Transverse colon (tissue), 3 donors: ENCODE measurements around the gene MIOX.

Experiments
- CTCF ChIP-seq, 5 experiments: fragments of 200-600 bp in 3 of 5; fragments of 450-650 bp in 2 of 5; sonication (generic) in 3 of 5; IDR thresholded peaks; 1 replicate in 2 of 5; 2 replicates in 3 of 5; pipeline ENCODE4 v1.5.1; 2016 to 2017; ENCODE audit warnings: antibody characterized with exemption in 5 of 5, inconsistent platforms in 3 of 5, mild to moderate bottlenecking in 2 of 5, moderate library complexity in 1 of 5
- EP300 ChIP-seq: sonication (generic); formaldehyde crosslinking; IDR thresholded peaks from one replicate; pipeline ENCODE4 v1.6.1; 2017; ENCODE audit warnings: antibody characterized with exemption, low read depth
- POLR2A ChIP-seq: fragments of 450-650 bp; IDR thresholded peaks from one replicate; pipeline ENCODE4 v1.6.1; 2016; ENCODE audit warnings: antibody characterized with exemption, mild to moderate bottlenecking, moderate library complexity

- TF ChIP-seq CTCF (IDR thresholded peaks at IDR 0.05) = no peak
- TF ChIP-seq POLR2A = no peak
- no peak for TF ChIP-seq EP300
Measured at GRCh38 chr22:50522806-50523438, 36.3 kb downstream of the MIOX start.
